Breast epithelium (tissue), 3 donors: ENCODE measurements around the gene CALY.

ENCODE experiments used
- POLR2AphosphoS5 ChIP-seq, 3 donors: sonication (generic); formaldehyde crosslinking; IDR thresholded peaks; one replicate each; pipeline ENCODE4 v1.6.1; 2017; ENCODE audit warnings: antibody characterized with exemption in 3 of 3
- TF ChIP-seq, protein P1 (sequence below), 3 donors: fragments of 450-650 bp; IDR thresholded peaks; one replicate each; pipeline ENCODE4 v1.5.1; 2016 to 2017; ENCODE audit warnings: antibody characterized with exemption in 3 of 3, mild to moderate bottlenecking in 3 of 3, moderate library complexity in 3 of 3

DNA sequence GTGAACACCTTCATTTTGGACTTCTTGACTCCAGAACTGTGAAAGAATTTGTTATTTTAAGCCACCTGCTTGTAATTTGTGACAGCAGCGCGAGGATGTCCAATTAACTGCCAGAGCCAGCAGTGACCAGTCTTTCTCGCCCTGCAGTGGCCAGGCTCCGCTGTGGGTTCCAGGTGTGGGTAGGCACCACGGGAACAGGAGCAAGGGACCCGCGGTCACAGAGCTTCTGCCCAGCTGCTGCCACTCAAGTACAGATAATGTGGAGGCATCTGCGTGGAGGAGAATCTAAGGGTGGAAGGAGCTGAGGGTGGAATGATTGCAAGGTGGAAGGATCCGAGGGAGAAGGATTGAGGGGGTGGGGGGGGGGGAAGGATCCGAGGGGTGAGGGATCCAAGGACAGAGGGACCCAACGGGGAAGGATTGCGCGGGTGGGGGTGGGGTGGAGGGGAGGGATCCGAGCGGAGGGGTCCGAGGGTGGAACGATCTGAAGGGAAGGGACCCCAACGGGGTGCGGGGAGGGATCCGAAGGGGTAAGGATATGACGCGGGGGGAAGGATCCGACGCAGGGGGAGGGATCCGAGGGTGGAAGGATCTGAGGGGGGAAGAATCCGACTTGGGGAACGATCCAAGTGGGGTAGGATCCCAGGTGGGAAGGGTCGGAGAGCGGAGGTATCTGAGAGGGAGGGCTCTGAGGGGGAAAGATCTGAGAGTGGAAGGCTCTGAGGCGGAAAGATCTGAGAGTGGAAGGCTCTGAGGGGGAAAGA is 3.6 kb downstream of the CALY start:
- TF ChIP-seq, protein P1, sequence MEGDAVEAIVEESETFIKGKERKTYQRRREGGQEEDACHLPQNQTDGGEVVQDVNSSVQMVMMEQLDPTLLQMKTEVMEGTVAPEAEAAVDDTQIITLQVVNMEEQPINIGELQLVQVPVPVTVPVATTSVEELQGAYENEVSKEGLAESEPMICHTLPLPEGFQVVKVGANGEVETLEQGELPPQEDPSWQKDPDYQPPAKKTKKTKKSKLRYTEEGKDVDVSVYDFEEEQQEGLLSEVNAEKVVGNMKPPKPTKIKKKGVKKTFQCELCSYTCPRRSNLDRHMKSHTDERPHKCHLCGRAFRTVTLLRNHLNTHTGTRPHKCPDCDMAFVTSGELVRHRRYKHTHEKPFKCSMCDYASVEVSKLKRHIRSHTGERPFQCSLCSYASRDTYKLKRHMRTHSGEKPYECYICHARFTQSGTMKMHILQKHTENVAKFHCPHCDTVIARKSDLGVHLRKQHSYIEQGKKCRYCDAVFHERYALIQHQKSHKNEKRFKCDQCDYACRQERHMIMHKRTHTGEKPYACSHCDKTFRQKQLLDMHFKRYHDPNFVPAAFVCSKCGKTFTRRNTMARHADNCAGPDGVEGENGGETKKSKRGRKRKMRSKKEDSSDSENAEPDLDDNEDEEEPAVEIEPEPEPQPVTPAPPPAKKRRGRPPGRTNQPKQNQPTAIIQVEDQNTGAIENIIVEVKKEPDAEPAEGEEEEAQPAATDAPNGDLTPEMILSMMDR (IDR thresholded peaks at IDR 0.05): no peak
- no peak for TF ChIP-seq POLR2AphosphoS5 (IDR thresholded peaks at IDR 0.05)
